Thyroid gland (tissue), 4 donors: Measurements from ENCODE around the gene KDSR. TPM values are rescaled to one million over a fixed set of nuclear protein-coding genes. Genes with fewer than 3 reads are reported as not detected.

Experiments used
- DNase-seq, 2 donors: peaks; one replicate each; pipeline ENCODE4 v3.0.0-alpha.2; 2019
- H3K27ac ChIP-seq, 3 donors: fragments of 200-600 bp; sonication (generic); 1 replicate in 2 of 3; 2 replicates in 1 of 3; pipeline ENCODE4 v1.5.1; 2016 to 2019; ENCODE audit warnings: mild to moderate bottlenecking in 1 of 3, moderate library complexity in 1 of 3
- H3K27me3 ChIP-seq: fragments of 200-600 bp; sonication (generic); one replicate; pipeline ENCODE4 v1.5.1; 2019
- H3K36me3 ChIP-seq, 2 donors: fragments of 200-600 bp; sonication (generic); one replicate each; pipeline ENCODE4 v1.5.1; 2016 to 2019
- H3K4me1 ChIP-seq, 2 donors: fragments of 200-600 bp; sonication (generic); one replicate each; pipeline ENCODE4 v1.5.1; 2017 to 2019
- H3K4me3 ChIP-seq, 3 donors: fragments of 200-600 bp; sonication (generic); replicated peaks in 1 of 3; 1 replicate in 2 of 3; 2 replicates in 1 of 3; pipeline ENCODE4 v1.5.1; 2016; ENCODE audit warnings: mild to moderate bottlenecking in 1 of 3
- H3K9me3 ChIP-seq: fragments of 200-600 bp; sonication (generic); one replicate; pipeline ENCODE4 v1.5.1; 2017
- CTCF ChIP-seq, 6 experiments: fragments of 200-600 bp in 3 of 6; fragments of 450-650 bp in 3 of 6; sonication (generic) in 3 of 6; IDR thresholded peaks; one replicate each; pipeline ENCODE4 v1.5.1; 2016 to 2019; ENCODE audit warnings: antibody characterized with exemption in 6 of 6, mild to moderate bottlenecking in 2 of 6, inconsistent platforms in 1 of 6, moderate library complexity in 1 of 6
- POLR2A ChIP-seq, 2 donors: fragments of 450-650 bp; IDR thresholded peaks; one replicate each; pipeline ENCODE4 v1.6.1; 2017; ENCODE audit warnings: antibody characterized with exemption in 2 of 2, mild to moderate bottlenecking in 2 of 2, moderate library complexity in 1 of 2
- WGBS, 2 donors: methylation state at CpG; one replicate each; pipeline ENCODE4 v1.1.5; 2017; 5-methylcytosine and 5-hydroxymethylcytosine counted together
- intact Hi-C: fragments of 100-400 bp; cut with DNase I; formaldehyde crosslinking; loops from one replicate; pipeline ENCODE4 v1.15.1; 2023
- total RNA-seq, 4 donors: library from RNA; depleted of rRNA; stranded (reverse); fragments of >200 nt; gene quantifications; one replicate each; pipeline ENCODE4 v1.2.3, GENCODE V29; 2016

Gene KDSR
- total RNA-seq, 4 donors from 2014 or later, result 30.7 to 85.7 (median 46.8) TPM

GRCh38 chr18:63407734-63408133 lies 40.7 kb upstream of the KDSR start:
- 78 to 85% methylated on average over 1 of the region's 1 CpG for WGBS, 2 donors
- Histone ChIP-seq H3K36me3 (peaks cover 26 to 40% of the 10 kb centered on the region in 2 donors), H3K9me3 (no peaks in the 10 kb centered on the region), H3K27ac (no peak overlapping the region), H3K4me1 (peaks cover 14% of the 10 kb centered on the region in 2 donors), H3K27me3 (no peaks in the 10 kb centered on the region), H3K4me3 (no peak overlapping the region)
- TF ChIP-seq POLR2A (IDR thresholded peaks at IDR 0.05) (no peak), CTCF (IDR thresholded peaks at IDR 0.05) (no peak)
- intact Hi-C loops, result no loop called here
- no peak for DNase-seq

DNA sequence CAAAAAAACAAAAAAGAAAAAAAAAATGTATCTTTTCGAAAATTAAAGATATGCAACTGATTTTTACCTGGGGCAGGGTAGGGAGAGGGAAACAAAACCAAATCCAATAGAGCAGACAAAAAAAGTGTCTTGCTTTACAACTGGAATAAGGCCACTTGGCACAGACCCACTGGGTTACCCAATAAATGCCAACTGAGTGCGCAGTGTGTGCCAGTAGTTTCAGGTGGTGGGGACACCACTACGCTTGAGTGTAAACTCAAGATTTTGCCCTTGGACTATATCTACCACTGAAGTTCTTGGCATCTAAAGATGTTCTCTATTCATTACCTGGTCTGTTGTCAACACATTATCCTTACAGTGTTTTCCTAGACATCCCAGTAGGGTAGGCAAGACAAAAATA lies 39.0 kb upstream of the KDSR start:
- peaks cover 38 to 52% of the 10 kb centered on the region in 2 donors for H3K36me3 ChIP-seq
- 48 to 68% methylated on average over 3 of the region's 3 CpGs for WGBS, 2 donors
- peak overlapping the region in 1 of 3 donors; percentile 5 for H3K27ac ChIP-seq
- TF ChIP-seq POLR2A (IDR thresholded peaks at IDR 0.05) (no peak), CTCF (IDR thresholded peaks at IDR 0.05) (no peak)
- H3K4me1 ChIP-seq, result peaks cover 14% of the 10 kb centered on the region in 2 donors
- DNase-seq, result peak; percentile 83 to 92
- H3K4me3 ChIP-seq, result no peak overlapping the region
- no peaks in the 10 kb centered on the region for H3K9me3 ChIP-seq
- no peaks in the 10 kb centered on the region for H3K27me3 ChIP-seq
- intact Hi-C loops, result no loop called here

- Histone ChIP-seq H3K9me3 (no peaks in the 10 kb centered on the region), H3K36me3 (peaks cover 38 to 59% of the 10 kb centered on the region in 2 donors), H3K4me3 (no peak overlapping the region), H3K4me1 (peaks cover 14% of the 10 kb centered on the region in 2 donors), H3K27me3 (no peaks in the 10 kb centered on the region), H3K27ac (no peak overlapping the region)
- DNase-seq, result no peak
- WGBS, 2 donors, result 93 to 95% methylated on average over 8 of the region's 8 CpGs
- TF ChIP-seq CTCF (IDR thresholded peaks at IDR 0.05) (no peak), POLR2A (IDR thresholded peaks at IDR 0.05) (no peak)
- intact Hi-C loops, result no loop called here
Measured at GRCh38 chr18:63402246-63403162, 35.5 kb upstream of the KDSR start.

DNA sequence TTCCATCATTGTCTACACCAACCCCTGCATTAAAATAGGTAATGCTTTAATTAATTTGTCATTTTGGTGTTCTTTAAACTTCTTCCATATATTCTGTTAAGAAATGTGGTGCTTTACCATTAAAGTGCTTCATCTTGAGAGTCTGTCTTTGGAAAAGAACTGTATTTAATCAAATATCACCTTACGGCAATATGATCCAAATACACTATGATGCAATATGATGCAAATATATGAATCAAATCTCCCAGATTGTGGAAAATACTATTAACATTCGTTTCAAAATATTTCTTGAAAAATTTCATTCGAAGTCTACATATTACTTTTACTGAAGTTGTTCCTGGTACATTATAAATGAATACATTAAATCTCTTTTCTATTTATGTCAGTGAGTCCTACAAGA lies 32.3 kb upstream of the KDSR start:
- H3K36me3 ChIP-seq, result peaks cover 46 to 79% of the 10 kb centered on the region in 2 donors
- no peak for TF ChIP-seq POLR2A (IDR thresholded peaks at IDR 0.05)
- TF ChIP-seq CTCF (IDR thresholded peaks at IDR 0.05), result no peak
- H3K27me3 ChIP-seq, result no peaks in the 10 kb centered on the region
- no peak overlapping the region for H3K4me3 ChIP-seq
- WGBS, 2 donors, result 96% methylated on average over 3 of the region's 3 CpGs
- no peaks in the 10 kb centered on the region for H3K9me3 ChIP-seq
- intact Hi-C loops, result no loop called here
- H3K27ac ChIP-seq, result no peak overlapping the region
- no peak for DNase-seq
- no peaks in the 10 kb centered on the region for H3K4me1 ChIP-seq

DNA sequence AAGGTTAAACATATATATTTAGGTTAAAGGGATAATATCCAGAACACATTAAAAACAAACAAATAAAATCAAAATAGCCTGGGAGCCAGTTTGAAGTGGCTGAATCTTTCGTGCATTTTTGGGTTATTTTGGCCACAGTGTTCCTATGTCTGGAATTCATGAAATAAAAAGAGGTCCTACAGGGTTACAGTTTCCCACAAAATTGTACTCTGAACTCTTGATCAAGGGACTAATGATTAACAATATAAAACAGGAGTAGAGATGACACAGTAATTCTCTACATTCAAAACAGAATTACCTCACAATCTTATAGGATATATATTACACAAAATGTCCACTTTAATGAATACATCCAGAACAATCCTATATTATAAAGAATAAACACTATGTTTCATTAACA lies 30.3 kb upstream of the KDSR start:
- intact Hi-C loops, result no loop called here
- Histone ChIP-seq H3K4me3 (no peak overlapping the region), H3K9me3 (no peaks in the 10 kb centered on the region), H3K27me3 (no peaks in the 10 kb centered on the region), H3K36me3 (peaks cover 36 to 79% of the 10 kb centered on the region in 2 donors), H3K27ac (no peak overlapping the region), H3K4me1 (no peaks in the 10 kb centered on the region)
- WGBS, 2 donors, result 95 to 98% methylated on average over 1 of the region's 1 CpG
- TF ChIP-seq POLR2A (IDR thresholded peaks at IDR 0.05), result no peak
- TF ChIP-seq CTCF (IDR thresholded peaks at IDR 0.05), result no peak
- DNase-seq, result no peak
